HEK293 (cell line): ENCODE measurements around the gene KIAA0825.

ENCODE experiments used
- CTCF ChIA-PET: fragments of 350-600 bp; formaldehyde crosslinking; extraction: SDS; loops from one replicate; lab custom pipeline; 2021; ENCODE audit warnings: antibody characterized with exemption; lab: Yijun Ruan, JAX
- POLR2A ChIA-PET: fragments of 300-600 bp; formaldehyde crosslinking; extraction: SDS; loops from one replicate; lab custom pipeline; 2020; ENCODE audit warnings: antibody characterized with exemption, inconsistent platforms; lab: Yijun Ruan, JAX
- H3K27ac ChIP-seq: fragments of 200-500 bp; sonication (Bioruptor generic); 2 replicates; pipeline ENCODE4 v1.5.1; 2014; ENCODE audit warnings: low read depth, low read length, control low read depth, inconsistent platforms; ENCODE audit errors: extremely low read depth
- H3K36me3 ChIP-seq, 2 experiments: fragments of 200-500 bp in 1 of 2; sonication (Bioruptor generic) in 1 of 2; 1 replicate in 1 of 2; 2 replicates in 1 of 2; pipeline ENCODE4 v1.5.1; 2014 to 2017; ENCODE audit warnings: inconsistent platforms in 2 of 2, low read length in 2 of 2; ENCODE audit not compliant: control insufficient read depth in 2 of 2, insufficient read depth in 1 of 2
- H3K4me1 ChIP-seq: fragments of 200-500 bp; sonication (Bioruptor generic); 2 replicates; pipeline ENCODE4 v1.5.1; 2014; ENCODE audit warnings: mild to moderate bottlenecking, low read length, inconsistent platforms; ENCODE audit not compliant: control insufficient read depth, insufficient read depth
- H3K4me3 ChIP-seq: 2 replicates; pipeline ENCODE4 v1.5.1; 2011; ENCODE audit warnings: low read depth, mild to moderate bottlenecking, control low read depth, low read length, moderate library complexity
- H3K9me3 ChIP-seq: fragments of 200-500 bp; sonication (Bioruptor generic); 2 replicates; pipeline ENCODE4 v1.5.1; 2014; ENCODE audit warnings: low read depth, low read length, inconsistent platforms; ENCODE audit not compliant: control insufficient read depth, insufficient read depth
- OVOL3 ChIP-seq: fragments of 450-650 bp; formaldehyde crosslinking; IDR thresholded peaks from 2 replicates; pipeline ENCODE4 v1.5.1; 2016; ENCODE audit warnings: missing biosample characterization, missing genetic modification characterization
- SALL2 ChIP-seq: fragments of 450-650 bp; formaldehyde crosslinking; IDR thresholded peaks from 2 replicates; pipeline ENCODE4 v1.5.0; 2017; ENCODE audit warnings: missing biosample characterization, mild to moderate bottlenecking, missing genetic modification characterization, borderline replicate concordance
- TRIM28 ChIP-seq: IDR thresholded peaks from 2 replicates; pipeline ENCODE4 v1.6.1; 2011; ENCODE audit warnings: low read length, control low read depth, borderline replicate concordance
- ZBTB20 ChIP-seq: fragments of 450-650 bp; formaldehyde crosslinking; IDR thresholded peaks from 2 replicates; pipeline ENCODE4 v1.5.1; 2016; ENCODE audit warnings: missing biosample characterization, missing genetic modification characterization
- ZNF157 ChIP-seq: fragments of 450-650 bp; formaldehyde crosslinking; IDR thresholded peaks from 2 replicates; pipeline ENCODE4 v1.5.1; 2016; ENCODE audit warnings: missing biosample characterization, missing genetic modification characterization
- ZNF19 ChIP-seq: fragments of 450-650 bp; formaldehyde crosslinking; IDR thresholded peaks from 2 replicates; pipeline ENCODE4; 2016; ENCODE audit warnings: missing biosample characterization, missing genetic modification characterization, low read depth
- ZNF2 ChIP-seq: fragments of 450-650 bp; formaldehyde crosslinking; IDR thresholded peaks from 2 replicates; pipeline ENCODE4 v1.5.1; 2016; ENCODE audit warnings: missing biosample characterization, missing genetic modification characterization
- ZNF24 ChIP-seq: fragments of 450-650 bp; formaldehyde crosslinking; IDR thresholded peaks from 2 replicates; pipeline ENCODE4 v1.5.1; 2016; ENCODE audit warnings: missing biosample characterization, missing genetic modification characterization
- ZNF362 ChIP-seq: fragments of 450-650 bp; formaldehyde crosslinking; IDR thresholded peaks from 2 replicates; pipeline ENCODE4 v1.5.1; 2016; ENCODE audit warnings: missing biosample characterization, missing genetic modification characterization
- ZNF48 ChIP-seq: fragments of 450-650 bp; formaldehyde crosslinking; IDR thresholded peaks from 2 replicates; pipeline ENCODE4 v1.5.1; 2016; ENCODE audit warnings: missing biosample characterization, missing genetic modification characterization
- ZNF549 ChIP-seq: fragments of 450-650 bp; IDR thresholded peaks from 2 replicates; pipeline ENCODE4 v1.5.1; 2018; ENCODE audit warnings: missing biosample characterization, missing genetic modification characterization, mild to moderate bottlenecking, inconsistent platforms, moderate library complexity
- ZNF600 ChIP-seq: fragments of 450-650 bp; formaldehyde crosslinking; IDR thresholded peaks from 2 replicates; pipeline ENCODE4 v1.5.1; 2016; ENCODE audit warnings: missing biosample characterization, missing genetic modification characterization
- ZNF639 ChIP-seq: fragments of 450-650 bp; formaldehyde crosslinking; IDR thresholded peaks from 2 replicates; pipeline ENCODE4 v1.5.1; 2016; ENCODE audit warnings: missing biosample characterization, missing genetic modification characterization
- ZNF701 ChIP-seq: fragments of 450-650 bp; formaldehyde crosslinking; IDR thresholded peaks from 2 replicates; pipeline ENCODE4 v1.5.1; 2016; ENCODE audit warnings: missing biosample characterization, missing genetic modification characterization
- ZSCAN4 ChIP-seq: fragments of 450-650 bp; formaldehyde crosslinking; IDR thresholded peaks from 2 replicates; pipeline ENCODE4 v1.5.1; 2017; ENCODE audit warnings: missing biosample characterization, missing genetic modification characterization
- TF ChIP-seq, protein P1 (sequence below): fragments of 450-650 bp; formaldehyde crosslinking; IDR thresholded peaks from 2 replicates; pipeline ENCODE4 v1.5.1; 2016; ENCODE audit warnings: missing biosample characterization, missing genetic modification characterization, borderline replicate concordance
- TF ChIP-seq, protein P2 (sequence below): fragments of 450-650 bp; formaldehyde crosslinking; IDR thresholded peaks from 2 replicates; pipeline ENCODE4 v1.5.1; 2016; ENCODE audit warnings: missing biosample characterization, missing genetic modification characterization, borderline replicate concordance
- TF ChIP-seq, protein P3 (sequence below): fragments of 450-650 bp; formaldehyde crosslinking; IDR thresholded peaks from 2 replicates; pipeline ENCODE4 v1.5.1; 2016; ENCODE audit warnings: missing biosample characterization, missing genetic modification characterization

Gene KIAA0825

GRCh38 chr5:94313696-94314095 is 304.7 kb downstream of the KIAA0825 start:
- POLR2A ChIA-PET, result no interaction called here
- no peaks in the 10 kb centered on the region for H3K4me1 ChIP-seq
- H3K36me3 ChIP-seq, result no peaks in the 10 kb centered on the region
- H3K27ac ChIP-seq, result no peak overlapping the region
- H3K4me3 ChIP-seq, result no peak overlapping the region
- TF ChIP-seq ZBTB20 (tag by site-specific recombination) (no peak), ZNF24 (tag by site-specific recombination) (no peak), ZNF19 (tag by site-specific recombination) (no peak), ZNF600 (tag by site-specific recombination) (no peak), ZSCAN4 (no peak), OVOL3 (tag by site-specific recombination) (no peak), ZNF549 (tag by site-specific recombination) (no peak), ZNF2 (tag by site-specific recombination) (no peak), ZNF362 (tag by site-specific recombination) (no peak), ZNF701 (tag by site-specific recombination) (no peak), SALL2 (tag by site-specific recombination) (no peak), TRIM28 (no peak), ZNF639 (tag by site-specific recombination) (no peak), ZNF48 (no peak), ZNF157 (tag by site-specific recombination) (no peak)
- TF ChIP-seq, protein P1, sequence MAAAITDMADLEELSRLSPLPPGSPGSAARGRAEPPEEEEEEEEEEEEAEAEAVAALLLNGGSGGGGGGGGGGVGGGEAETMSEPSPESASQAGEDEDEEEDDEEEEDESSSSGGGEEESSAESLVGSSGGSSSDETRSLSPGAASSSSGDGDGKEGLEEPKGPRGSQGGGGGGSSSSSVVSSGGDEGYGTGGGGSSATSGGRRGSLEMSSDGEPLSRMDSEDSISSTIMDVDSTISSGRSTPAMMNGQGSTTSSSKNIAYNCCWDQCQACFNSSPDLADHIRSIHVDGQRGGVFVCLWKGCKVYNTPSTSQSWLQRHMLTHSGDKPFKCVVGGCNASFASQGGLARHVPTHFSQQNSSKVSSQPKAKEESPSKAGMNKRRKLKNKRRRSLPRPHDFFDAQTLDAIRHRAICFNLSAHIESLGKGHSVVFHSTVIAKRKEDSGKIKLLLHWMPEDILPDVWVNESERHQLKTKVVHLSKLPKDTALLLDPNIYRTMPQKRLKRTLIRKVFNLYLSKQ (tag by site-specific recombination), result no peak
- TF ChIP-seq, protein P2, sequence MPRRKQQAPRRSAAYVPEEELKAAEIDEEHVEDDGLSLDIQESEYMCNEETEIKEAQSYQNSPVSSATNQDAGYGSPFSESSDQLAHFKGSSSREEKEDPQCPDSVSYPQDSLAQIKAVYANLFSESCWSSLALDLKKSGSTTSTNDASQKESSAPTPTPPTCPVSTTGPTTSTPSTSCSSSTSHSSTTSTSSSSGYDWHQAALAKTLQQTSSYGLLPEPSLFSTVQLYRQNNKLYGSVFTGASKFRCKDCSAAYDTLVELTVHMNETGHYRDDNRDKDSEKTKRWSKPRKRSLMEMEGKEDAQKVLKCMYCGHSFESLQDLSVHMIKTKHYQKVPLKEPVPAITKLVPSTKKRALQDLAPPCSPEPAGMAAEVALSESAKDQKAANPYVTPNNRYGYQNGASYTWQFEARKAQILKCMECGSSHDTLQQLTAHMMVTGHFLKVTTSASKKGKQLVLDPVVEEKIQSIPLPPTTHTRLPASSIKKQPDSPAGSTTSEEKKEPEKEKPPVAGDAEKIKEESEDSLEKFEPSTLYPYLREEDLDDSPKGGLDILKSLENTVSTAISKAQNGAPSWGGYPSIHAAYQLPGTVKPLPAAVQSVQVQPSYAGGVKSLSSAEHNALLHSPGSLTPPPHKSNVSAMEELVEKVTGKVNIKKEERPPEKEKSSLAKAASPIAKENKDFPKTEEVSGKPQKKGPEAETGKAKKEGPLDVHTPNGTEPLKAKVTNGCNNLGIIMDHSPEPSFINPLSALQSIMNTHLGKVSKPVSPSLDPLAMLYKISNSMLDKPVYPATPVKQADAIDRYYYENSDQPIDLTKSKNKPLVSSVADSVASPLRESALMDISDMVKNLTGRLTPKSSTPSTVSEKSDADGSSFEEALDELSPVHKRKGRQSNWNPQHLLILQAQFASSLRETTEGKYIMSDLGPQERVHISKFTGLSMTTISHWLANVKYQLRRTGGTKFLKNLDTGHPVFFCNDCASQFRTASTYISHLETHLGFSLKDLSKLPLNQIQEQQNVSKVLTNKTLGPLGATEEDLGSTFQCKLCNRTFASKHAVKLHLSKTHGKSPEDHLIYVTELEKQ (tag by site-specific recombination), result no peak
- TF ChIP-seq, protein P3, sequence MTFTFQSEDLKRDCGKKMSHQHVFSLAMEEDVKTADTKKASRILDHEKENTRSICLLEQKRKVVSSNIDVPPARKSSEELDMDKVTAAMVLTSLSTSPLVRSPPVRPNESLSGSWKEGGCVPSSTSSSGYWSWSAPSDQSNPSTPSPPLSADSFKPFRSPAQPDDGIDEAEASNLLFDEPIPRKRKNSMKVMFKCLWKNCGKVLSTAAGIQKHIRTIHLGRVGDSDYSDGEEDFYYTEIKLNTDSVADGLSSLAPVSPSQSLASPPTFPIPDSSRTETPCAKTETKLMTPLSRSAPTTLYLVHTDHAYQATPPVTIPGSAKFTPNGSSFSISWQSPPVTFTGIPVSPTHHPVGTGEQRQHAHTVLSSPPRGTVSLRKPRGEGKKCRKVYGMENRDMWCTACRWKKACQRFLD (tag by site-specific recombination), result no peak
- TF ChIP-seq, all 188 proteins: peak for 0
- CTCF ChIA-PET, result no interaction called here
- H3K9me3 ChIP-seq, result no peaks in the 10 kb centered on the region
